Endothelial cell of umbilical vein (primary cell): Measurements from ENCODE around the gene ZDHHC7. TPM values are rescaled to one million over a fixed set of nuclear protein-coding genes. Genes with fewer than 3 reads are reported as not detected.

ENCODE experiments used
- BruUV-seq: library from RNA; stranded (reverse); fragments of 400-500 nt; replicated peaks from 2 replicates; lab custom pipeline; 2021; lab: Mats Ljungman, UMichigan
- CTCF ChIA-PET: fragments of 300-600, 350-600 bp; sonication (Branson Sonifier 250); formaldehyde crosslinking; loops from one replicate; lab custom pipeline; 2021; ENCODE audit warnings: antibody characterized with exemption, inconsistent platforms; lab: Charles Lee
- POLR2A ChIA-PET: fragments of 300-600, 350-600 bp; sonication (Branson Sonifier 250); formaldehyde crosslinking; loops from one replicate; lab custom pipeline; 2021; ENCODE audit warnings: antibody characterized with exemption, inconsistent platforms; lab: Charles Lee
- DNase-seq: peaks from one replicate; pipeline ENCODE4 v3.0.0-alpha.2; 2011; ENCODE audit warnings: low read depth, low spot score
- FAIRE-seq: peaks from 2 replicates; lab custom pipeline; 2011; peaks lifted over from hg19 to GRCh38; lab: Jason Lieb, UNC
- H2AFZ ChIP-seq: 2 replicates; pipeline ENCODE4 v1.6.0; 2012; ENCODE audit warnings: low read depth, low read length, control low read depth, inconsistent platforms
- H3K27ac ChIP-seq: 2 replicates; pipeline ENCODE4 v1.5.1; 2011; ENCODE audit warnings: low read depth, mild to moderate bottlenecking, control low read depth, low read length, moderate library complexity; ENCODE audit not compliant: insufficient read depth
- H3K27me3 ChIP-seq, 2 experiments: 2 replicates each; pipeline versions ENCODE4 v1.6.0 to v1.6.1; 2011; ENCODE audit warnings: low read length in 2 of 2, mixed read lengths in 1 of 2; ENCODE audit not compliant: control insufficient read depth in 2 of 2, insufficient read depth in 2 of 2
- H3K36me3 ChIP-seq, 2 experiments: 2 replicates in 1 of 2; 3 replicates in 1 of 2; pipeline ENCODE4 v1.5.1; 2011; ENCODE audit warnings: low read length in 2 of 2, mild to moderate bottlenecking in 1 of 2, moderate library complexity in 1 of 2; ENCODE audit not compliant: control insufficient read depth in 2 of 2, insufficient read depth in 2 of 2; ENCODE audit errors: extremely low read depth in 1 of 2
- H3K4me1 ChIP-seq: 3 replicates; pipeline ENCODE4 v1.5.1; 2011; ENCODE audit warnings: mild to moderate bottlenecking, low read length; ENCODE audit not compliant: control insufficient read depth, insufficient read depth; ENCODE audit errors: extremely low read depth
- H3K4me2 ChIP-seq: 2 replicates; pipeline ENCODE4 v1.6.1; 2011; ENCODE audit warnings: low read length, control low read depth, mixed read lengths; ENCODE audit not compliant: insufficient read depth
- H3K4me3 ChIP-seq, 3 experiments: fragments of 200-600 bp in 1 of 3; sonication (generic), shearing (Covaris generic) in 1 of 3; replicated peaks in 1 of 3; 2 replicates each; pipeline ENCODE4 v1.5.1; 2011 to 2016; ENCODE audit warnings: control low read depth in 3 of 3, low read length in 3 of 3, mild to moderate bottlenecking in 2 of 3, inconsistent platforms in 1 of 3, low read depth in 1 of 3, moderate library complexity in 1 of 3; ENCODE audit not compliant: insufficient read depth in 1 of 3
- H3K79me2 ChIP-seq: 2 replicates; pipeline ENCODE4 v1.6.0; 2012; ENCODE audit warnings: low read length, inconsistent platforms; ENCODE audit not compliant: control insufficient read depth, insufficient read depth
- H3K9ac ChIP-seq: replicated peaks from 2 replicates; pipeline ENCODE3; 2011; ENCODE audit warnings: low read length, control low read depth; ENCODE audit not compliant: insufficient read depth; ENCODE audit errors: extremely low read depth
- H3K9me1 ChIP-seq: replicated peaks from 3 replicates; pipeline ENCODE4 v1.6.0; 2011; ENCODE audit warnings: mild to moderate bottlenecking, low read length; ENCODE audit not compliant: control insufficient read depth, insufficient read depth; ENCODE audit errors: extremely low read depth
- H3K9me3 ChIP-seq: replicated peaks from 2 replicates; pipeline ENCODE4 v1.5.1; 2012; ENCODE audit warnings: low read length, inconsistent platforms; ENCODE audit not compliant: control insufficient read depth, insufficient read depth
- H4K20me1 ChIP-seq: replicated peaks from 2 replicates; pipeline ENCODE3; 2011; ENCODE audit warnings: mild to moderate bottlenecking, low read length; ENCODE audit not compliant: control insufficient read depth, insufficient read depth; ENCODE audit errors: extremely low read depth
- EZH2 ChIP-seq: IDR thresholded peaks from 2 replicates; pipeline ENCODE4 v1.6.1; 2012; ENCODE audit warnings: borderline replicate concordance, low read depth, mild to moderate bottlenecking, moderate library complexity, low read length, inconsistent platforms; ENCODE audit not compliant: severe bottlenecking
- FOS ChIP-seq: IDR thresholded peaks from 2 replicates; pipeline ENCODE4 v1.6.1; 2011; ENCODE audit warnings: mild to moderate bottlenecking, low read length, moderate library complexity, borderline replicate concordance; ENCODE audit not compliant: insufficient read depth
- GATA2 ChIP-seq: IDR thresholded peaks from 2 replicates; pipeline ENCODE4 v1.7.0; 2011; ENCODE audit warnings: low read depth, mild to moderate bottlenecking, moderate library complexity, mixed read lengths, low read length; ENCODE audit not compliant: insufficient read length, insufficient read depth
- JUN ChIP-seq: IDR thresholded peaks from 2 replicates; pipeline ENCODE4 v1.6.1; 2011; ENCODE audit warnings: borderline replicate concordance, low read depth; ENCODE audit not compliant: insufficient read length, insufficient read depth
- MYC ChIP-seq: IDR thresholded peaks from one replicate; pipeline ENCODE4 v1.6.1; 2011; ENCODE audit warnings: mild to moderate bottlenecking, low read depth, low read length
- POLR2A ChIP-seq: IDR thresholded peaks from 2 replicates; pipeline ENCODE4 v1.6.1; 2012; ENCODE audit warnings: low read depth, mild to moderate bottlenecking, control low read depth, low read length
- POLR2AphosphoS5 ChIP-seq: IDR thresholded peaks from 2 replicates; pipeline ENCODE4 v1.6.1; 2012; ENCODE audit warnings: low read depth, mild to moderate bottlenecking, control low read depth, low read length, moderate library complexity; ENCODE audit not compliant: insufficient read depth
- dilution Hi-C: fragments of 300-500 bp; cut with MboI; formaldehyde crosslinking; loops from one replicate; pipeline ENCODE4 v1.15.0; 2019; ENCODE audit warnings: low sequenced_read_pairs; ENCODE audit not compliant: extremely low pct_ligation_motif_present
- intact Hi-C: fragments of 100-400 bp; cut with micrococcal nuclease; formaldehyde crosslinking; loops from one replicate; pipeline ENCODE4 v1.10.0; 2022
- polyA plus RNA-seq, 4 experiments: library from polyadenylated mRNA; depleted of rRNA in 3 of 4; stranded (reverse) in 3 of 4; unstranded in 1 of 4; fragments of >200 nt; gene quantifications; 2 replicates each; pipeline versions ENCODE4 v1.2.1 to v1.2.3, GENCODE V29; 2011 to 2012; ENCODE audit warnings: missing spikeins in 1 of 4
- total RNA-seq: library from RNA; stranded (reverse); gene quantifications from 2 replicates; pipeline ENCODE4 v1.2.3, GENCODE V29; 2021
- TF ChIP-seq, protein P1 (sequence below), 2 donors: IDR thresholded peaks; 1 replicate in 1 of 2; 2 replicates in 1 of 2; pipeline ENCODE4 v1.5.1; 2011; ENCODE audit warnings: low read length in 2 of 2, mild to moderate bottlenecking in 2 of 2, moderate library complexity in 2 of 2, control low read depth in 1 of 2, inconsistent platforms in 1 of 2, low read depth in 1 of 2; ENCODE audit not compliant: insufficient read depth in 1 of 2; ENCODE audit errors: extremely low read depth in 1 of 2
- TF ChIP-seq, protein P2 (sequence below): IDR thresholded peaks from 2 replicates; pipeline ENCODE4 v1.6.1; 2011; ENCODE audit not compliant: insufficient read depth, insufficient read length

Gene ZDHHC7
- total and polyA plus RNA-seq, 2 donors (not counting 3 experiments of a cell fraction or from before 2014, with no cell fraction given) = 44.1 to 46.2 TPM

DNA sequence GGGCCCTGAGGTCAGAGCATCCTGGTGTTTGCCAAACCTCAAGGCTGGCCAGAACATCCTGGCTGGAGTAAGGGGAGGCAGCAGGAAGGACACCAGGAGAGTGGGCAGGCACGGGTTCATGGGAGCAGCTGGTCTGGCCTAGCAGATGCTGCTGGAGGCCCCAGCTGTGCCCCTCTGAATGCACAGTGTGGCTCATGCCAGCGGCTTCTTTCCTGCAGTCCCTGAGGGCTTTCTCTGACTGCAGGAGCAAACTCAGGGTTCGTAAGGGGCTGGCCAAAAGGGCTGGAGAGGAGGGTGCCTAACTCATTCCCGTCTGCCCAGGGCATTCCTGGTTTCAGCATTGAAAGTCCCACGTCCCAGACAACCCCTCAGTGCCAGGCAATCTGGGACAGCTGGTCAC, 78.7 kb downstream of the ZDHHC7 start:
- dilution Hi-C loops = no loop called here
- Histone ChIP-seq H3K36me3 (no peaks in the 10 kb centered on the region), H2AFZ (no peak overlapping the region), H3K27ac (no peak overlapping the region), H3K9me3 (no peaks in the 10 kb centered on the region), H3K4me1 (peaks cover 4% of the 10 kb centered on the region), H3K9ac (no peak overlapping the region), H3K4me3 (no peak overlapping the region), H3K4me2 (no peak overlapping the region), H3K79me2 (no peaks in the 10 kb centered on the region), H3K9me1 (no peaks in the 10 kb centered on the region), H4K20me1 (no peaks in the 10 kb centered on the region), H3K27me3 (no peaks in the 10 kb centered on the region)
- BruUV-seq = no TSS peak
- intact Hi-C loops = no loop called here
- ChIA-PET POLR2A (no interaction called here), CTCF (interaction anchor here (1.2 to 3.5 kb wide), 4 partner anchors 19 to 195 kb away, joined by 3 to 16 read pairs (median 10); no protein-coding TSS in a partner anchor)
- TF ChIP-seq GATA2 = no peak
- TF ChIP-seq FOS = no peak
- TF ChIP-seq, protein P1, sequence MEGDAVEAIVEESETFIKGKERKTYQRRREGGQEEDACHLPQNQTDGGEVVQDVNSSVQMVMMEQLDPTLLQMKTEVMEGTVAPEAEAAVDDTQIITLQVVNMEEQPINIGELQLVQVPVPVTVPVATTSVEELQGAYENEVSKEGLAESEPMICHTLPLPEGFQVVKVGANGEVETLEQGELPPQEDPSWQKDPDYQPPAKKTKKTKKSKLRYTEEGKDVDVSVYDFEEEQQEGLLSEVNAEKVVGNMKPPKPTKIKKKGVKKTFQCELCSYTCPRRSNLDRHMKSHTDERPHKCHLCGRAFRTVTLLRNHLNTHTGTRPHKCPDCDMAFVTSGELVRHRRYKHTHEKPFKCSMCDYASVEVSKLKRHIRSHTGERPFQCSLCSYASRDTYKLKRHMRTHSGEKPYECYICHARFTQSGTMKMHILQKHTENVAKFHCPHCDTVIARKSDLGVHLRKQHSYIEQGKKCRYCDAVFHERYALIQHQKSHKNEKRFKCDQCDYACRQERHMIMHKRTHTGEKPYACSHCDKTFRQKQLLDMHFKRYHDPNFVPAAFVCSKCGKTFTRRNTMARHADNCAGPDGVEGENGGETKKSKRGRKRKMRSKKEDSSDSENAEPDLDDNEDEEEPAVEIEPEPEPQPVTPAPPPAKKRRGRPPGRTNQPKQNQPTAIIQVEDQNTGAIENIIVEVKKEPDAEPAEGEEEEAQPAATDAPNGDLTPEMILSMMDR (IDR thresholded peaks at IDR 0.05; ENCODE audit: extremely low read depth in 1 of 2, insufficient read depth in 1 of 2, low read depth in 1 of 2, low read length in 2 of 2) = no peak
- TF ChIP-seq POLR2AphosphoS5 = no peak
- no peak for TF ChIP-seq EZH2
- TF ChIP-seq, protein P2, sequence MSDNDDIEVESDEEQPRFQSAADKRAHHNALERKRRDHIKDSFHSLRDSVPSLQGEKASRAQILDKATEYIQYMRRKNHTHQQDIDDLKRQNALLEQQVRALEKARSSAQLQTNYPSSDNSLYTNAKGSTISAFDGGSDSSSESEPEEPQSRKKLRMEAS = no peak
- no peak for TF ChIP-seq MYC
- no peak for TF ChIP-seq POLR2A
- no peak for TF ChIP-seq JUN
- DNase-seq (no peak), FAIRE-seq (no peak)
